H9 (cell line): ENCODE data around the gene CDK6. TPM values are rescaled to one million over a fixed set of nuclear protein-coding genes. Genes with fewer than 3 reads are reported as not detected.

ENCODE experiments used
- DNase-seq: peaks from one replicate; pipeline ENCODE4 v3.0.0-alpha.2; 2017
- H2AFZ ChIP-seq: one replicate; pipeline ENCODE4 v1.6.1; 2013; ENCODE audit warnings: mild to moderate bottlenecking, low read length, control low read depth, moderate library complexity
- H2AK5ac ChIP-seq: 2 replicates; pipeline ENCODE4 v1.6.1; 2013; ENCODE audit warnings: low read length, control low read depth, mixed read lengths; ENCODE audit not compliant: insufficient read length
- H2BK120ac ChIP-seq: one replicate; pipeline ENCODE4 v1.6.1; 2013; ENCODE audit warnings: low read depth, mild to moderate bottlenecking, low read length, control low read depth, inconsistent platforms; ENCODE audit not compliant: poor library complexity, severe bottlenecking
- H2BK12ac ChIP-seq: 2 replicates; pipeline ENCODE4 v1.6.1; 2013; ENCODE audit warnings: low read length, control low read depth, mixed read lengths, low read depth; ENCODE audit not compliant: insufficient read length
- H2BK15ac ChIP-seq: 2 replicates; pipeline ENCODE4 v1.6.1; 2013; ENCODE audit warnings: low read depth, low read length, control low read depth
- H2BK20ac ChIP-seq: one replicate; pipeline ENCODE4 v1.6.1; 2013; ENCODE audit warnings: low read depth, mild to moderate bottlenecking, low read length, control low read depth, inconsistent platforms; ENCODE audit not compliant: poor library complexity, severe bottlenecking
- H2BK5ac ChIP-seq: 2 replicates; pipeline ENCODE4 v1.6.1; 2013; ENCODE audit warnings: low read length, control low read depth, mixed read lengths; ENCODE audit not compliant: insufficient read length
- H3K14ac ChIP-seq: 2 replicates; pipeline ENCODE4 v1.6.1; 2013; ENCODE audit warnings: low read length, control low read depth; ENCODE audit not compliant: insufficient read depth
- H3K18ac ChIP-seq: 2 replicates; pipeline ENCODE4 v1.6.1; 2013; ENCODE audit warnings: low read depth, mild to moderate bottlenecking, mixed read lengths, low read length, control low read depth; ENCODE audit not compliant: insufficient read length
- H3K23ac ChIP-seq: 2 replicates; pipeline ENCODE4 v1.6.1; 2013; ENCODE audit warnings: low read length, control low read depth, mixed read lengths, low read depth; ENCODE audit not compliant: insufficient read length
- H3K23me2 ChIP-seq: 2 replicates; pipeline ENCODE4 v1.6.1; 2013; ENCODE audit warnings: low read depth, mild to moderate bottlenecking, mixed read lengths, low read length, control low read depth; ENCODE audit not compliant: insufficient read length, poor library complexity, severe bottlenecking
- H3K27ac ChIP-seq: 2 replicates; pipeline ENCODE4 v1.5.1; 2013; ENCODE audit warnings: low read length, control low read depth, mixed read lengths, low read depth; ENCODE audit not compliant: insufficient read length
- H3K27me3 ChIP-seq: 2 replicates; pipeline ENCODE4 v1.6.1; 2013; ENCODE audit warnings: low read length, control low read depth, inconsistent platforms; ENCODE audit not compliant: insufficient read depth
- H3K4ac ChIP-seq: 2 replicates; pipeline ENCODE4 v1.6.1; 2013; ENCODE audit warnings: low read depth, mild to moderate bottlenecking, control low read depth, inconsistent platforms, low read length, moderate library complexity
- H3K4me1 ChIP-seq: 2 replicates; pipeline ENCODE4 v1.6.1; 2013; ENCODE audit warnings: low read length, control low read depth, inconsistent platforms; ENCODE audit not compliant: insufficient read depth
- H3K4me2 ChIP-seq: 2 replicates; pipeline ENCODE4 v1.6.1; 2013; ENCODE audit warnings: low read length, control low read depth, mixed read lengths; ENCODE audit not compliant: insufficient read length, insufficient read depth
- H3K56ac ChIP-seq: 2 replicates; pipeline ENCODE4 v1.6.1; 2013; ENCODE audit warnings: low read depth, mild to moderate bottlenecking, mixed read lengths, low read length, control low read depth; ENCODE audit not compliant: insufficient read length
- H3K79me1 ChIP-seq: 2 replicates; pipeline ENCODE4 v1.6.1; 2013; ENCODE audit warnings: low read depth, mild to moderate bottlenecking, moderate library complexity, low read length, control low read depth, inconsistent platforms; ENCODE audit not compliant: insufficient read depth, poor library complexity, severe bottlenecking
- H3K79me2 ChIP-seq: 2 replicates; pipeline ENCODE4 v1.6.1; 2013; ENCODE audit warnings: low read length, control low read depth, inconsistent platforms; ENCODE audit not compliant: insufficient read depth
- H3K9ac ChIP-seq: 2 replicates; pipeline ENCODE4 v1.6.1; 2013; ENCODE audit warnings: low read length, control low read depth, mixed read lengths; ENCODE audit not compliant: insufficient read length; ENCODE audit errors: extremely low read depth
- H3K9me3 ChIP-seq: one replicate; pipeline ENCODE4 v1.6.1; 2013; ENCODE audit warnings: low read depth, low read length, inconsistent platforms; ENCODE audit not compliant: control insufficient read depth
- H3T11ph ChIP-seq: one replicate; pipeline ENCODE4 v1.6.1; 2013; ENCODE audit warnings: mild to moderate bottlenecking, low read length, control low read depth, inconsistent platforms
- H4K20me1 ChIP-seq: one replicate; pipeline ENCODE4 v1.6.1; 2013; ENCODE audit not compliant: control insufficient read depth, insufficient read length, insufficient read depth
- H4K5ac ChIP-seq: 2 replicates; pipeline ENCODE4 v1.6.1; 2013; ENCODE audit warnings: low read depth, mild to moderate bottlenecking, mixed read lengths, low read length, control low read depth; ENCODE audit not compliant: insufficient read length
- H4K8ac ChIP-seq: replicated peaks from 2 replicates; pipeline ENCODE4 v1.6.1; 2013; ENCODE audit warnings: low read length, control low read depth, mixed read lengths, low read depth; ENCODE audit not compliant: insufficient read length
- H4K91ac ChIP-seq: 2 replicates; pipeline ENCODE4 v1.6.1; 2013; ENCODE audit warnings: low read depth, mild to moderate bottlenecking, moderate library complexity, mixed read lengths, low read length, control low read depth; ENCODE audit not compliant: insufficient read length
- H3K27ac Mint-ChIP-seq, 3 experiments: 2 replicates in 2 of 3; 3 replicates in 1 of 3; pipeline ENCODE4 v1.8.0; 2020 to 2021; ENCODE audit warnings: mixed read lengths in 3 of 3, mild to moderate bottlenecking in 1 of 3, moderate library complexity in 1 of 3
- H3K27me3 Mint-ChIP-seq: 2 replicates; pipeline ENCODE4 v1.8.0; 2021; ENCODE audit warnings: low read depth, mild to moderate bottlenecking, moderate library complexity, mixed read lengths
- H3K36me3 Mint-ChIP-seq, 3 experiments: 2 replicates in 2 of 3; 3 replicates in 1 of 3; pipeline ENCODE4 v1.8.0; 2020 to 2021; ENCODE audit warnings: low read depth in 3 of 3, mixed read lengths in 3 of 3; ENCODE audit not compliant: insufficient read depth in 1 of 3
- H3K4me1 Mint-ChIP-seq, 2 experiments: 2 replicates each; pipeline ENCODE4 v1.8.0; 2020; ENCODE audit warnings: mixed read lengths in 2 of 2
- H3K4me3 Mint-ChIP-seq, 2 experiments: 2 replicates in 1 of 2; 3 replicates in 1 of 2; pipeline ENCODE4 v1.8.0; 2020 to 2021; ENCODE audit warnings: mild to moderate bottlenecking in 2 of 2, mixed read lengths in 2 of 2, moderate library complexity in 1 of 2
- H3K9me3 Mint-ChIP-seq, 2 experiments: 2 replicates in 1 of 2; 3 replicates in 1 of 2; pipeline ENCODE4 v1.8.0; 2020; ENCODE audit warnings: mild to moderate bottlenecking in 2 of 2, mixed read lengths in 2 of 2, moderate library complexity in 1 of 2
- CTCF ChIP-seq: fragments of 200-600 bp; sonication (generic); conservative IDR thresholded peaks from 3 replicates; pipeline ENCODE4 v1.8.0; 2021; ENCODE audit warnings: antibody characterized with exemption, mild to moderate bottlenecking
- WGBS: extraction: QIAGEN DNeasy Blood & Tissue Kit; methylation state at CpG from one replicate; pipeline ENCODE4 v1.1.7; 2013; ENCODE audit warnings: missing lambda C conversion rate, low lambda C conversion rate, mixed read lengths; ENCODE audit not compliant: insufficient read length; ENCODE audit errors: extremely low coverage; 5-methylcytosine and 5-hydroxymethylcytosine counted together
- total RNA-seq: library from RNA; stranded (reverse); gene quantifications from 2 replicates; pipeline ENCODE4 v1.2.1, GENCODE V29; 2021

CDK6 gene
- total RNA-seq, 1 experiment from 2014 or later, result 30.0 TPM

GRCh38 chr7:92667816-92668535, 168.4 kb downstream of the CDK6 start:
- Mint-ChIP-seq H3K9me3 (no peaks in the 10 kb centered on the region), H3K27ac (no peak overlapping the region), H3K4me3 (no peak overlapping the region), H3K4me1 (no peaks in the 10 kb centered on the region), H3K36me3 (no peaks in the 10 kb centered on the region), H3K27me3 (no peaks in the 10 kb centered on the region)
- no peak overlapping the region for H3K23ac ChIP-seq
- no peak overlapping the region for H2BK120ac ChIP-seq
- no peak overlapping the region for H2BK5ac ChIP-seq
- no peaks in the 10 kb centered on the region for H3K79me2 ChIP-seq
- H3K9ac ChIP-seq, result no peak overlapping the region
- no peaks in the 10 kb centered on the region for H3K4me1 ChIP-seq
- H3K9me3 ChIP-seq, result no peaks in the 10 kb centered on the region
- H2AK5ac ChIP-seq, result no peak overlapping the region
- no peaks in the 10 kb centered on the region for H3K23me2 ChIP-seq
- H4K91ac ChIP-seq, result no peak overlapping the region
- no peak for TF ChIP-seq CTCF
- no peak overlapping the region for H4K8ac ChIP-seq
- no peak overlapping the region for H3K27ac ChIP-seq
- no peak overlapping the region for H3K4me2 ChIP-seq
- no peak overlapping the region for H2BK20ac ChIP-seq
- no peak overlapping the region for H4K5ac ChIP-seq
- no peak overlapping the region for H2BK12ac ChIP-seq
- DNase-seq, result no peak
- no peak overlapping the region for H3K4ac ChIP-seq
- H2BK15ac ChIP-seq, result no peak overlapping the region
- no peak overlapping the region for H3K56ac ChIP-seq
- H3K79me1 ChIP-seq, result no peaks in the 10 kb centered on the region
- H4K20me1 ChIP-seq, result no peaks in the 10 kb centered on the region
- H3K14ac ChIP-seq, result no peak overlapping the region
- WGBS, result no CpG with 5 or more reads among the region's 6 CpGs
- no peaks in the 10 kb centered on the region for H3K27me3 ChIP-seq
- no peak overlapping the region for H3T11ph ChIP-seq
- H3K18ac ChIP-seq, result no peak overlapping the region
- no peak overlapping the region for H2AFZ ChIP-seq
